Fibroblast of pulmonary artery (primary cell): ENCODE data around the gene TCTN1.
"Not testable (repeated sequence)": the region's sequence is repeated elsewhere in the genome, so short reads cannot be mapped to it uniquely, and the experiment has no call there.

Experiments
- DNase-seq: peaks from one replicate; pipeline ENCODE4 v3.0.0-alpha.2; 2010; ENCODE audit warnings: low read depth
- H3K4me3 ChIP-seq: replicated peaks from 2 replicates; pipeline ENCODE4 v1.5.1; 2011; ENCODE audit warnings: low read depth, mild to moderate bottlenecking, control low read depth, low read length, moderate library complexity
- TF ChIP-seq, protein P1 (sequence below): IDR thresholded peaks from 2 replicates; pipeline ENCODE4 v1.5.1; 2011; ENCODE audit warnings: mild to moderate bottlenecking, control low read depth, low read length, inconsistent platforms; ENCODE audit errors: missing control alignments

The TCTN1 gene

DNA sequence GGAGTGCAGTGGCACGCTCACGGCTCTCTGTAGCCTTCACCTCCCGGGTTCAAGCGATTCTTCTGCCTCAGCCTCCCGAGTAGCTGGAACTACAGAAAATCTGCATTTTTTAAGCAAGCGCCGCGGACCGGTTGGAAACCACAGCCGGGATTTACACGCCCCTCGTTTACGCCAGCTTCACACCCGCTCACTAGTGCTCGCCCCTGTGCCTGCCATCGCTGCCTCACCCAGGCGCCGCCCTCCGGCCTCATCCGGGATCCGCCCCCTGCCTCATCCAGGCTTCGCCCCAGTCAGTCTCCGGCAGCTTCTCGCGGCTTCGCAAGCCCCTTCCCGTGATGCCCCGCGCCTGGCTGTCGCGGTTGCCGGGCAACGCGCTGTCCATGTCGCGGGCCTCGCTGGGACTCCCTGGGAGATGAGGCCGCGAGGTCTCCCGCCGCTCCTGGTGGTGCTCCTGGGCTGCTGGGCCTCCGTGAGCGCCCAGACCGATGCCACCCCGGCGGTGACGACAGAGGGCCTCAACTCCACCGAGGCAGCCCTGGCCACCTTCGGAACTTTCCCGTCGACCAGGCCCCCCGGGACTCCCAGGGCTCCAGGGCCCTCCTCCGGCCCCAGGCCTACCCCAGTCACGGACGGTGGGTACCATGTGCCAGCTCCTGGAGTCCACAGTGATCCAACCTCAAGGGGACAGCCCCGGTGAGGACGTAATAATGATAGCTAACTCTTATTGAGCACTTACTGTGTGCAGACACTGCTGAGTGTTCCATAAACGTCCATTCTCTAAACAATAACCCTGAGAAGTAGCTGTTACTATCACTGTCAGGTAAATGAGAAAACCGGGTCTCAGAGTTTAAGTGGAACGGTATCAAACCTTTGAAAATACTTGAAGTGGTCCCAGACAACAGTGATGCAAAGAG, at the start of gene TCTN1:
TCTN1 (plus strand) TSS at position 359 of the 914 bp plus-strand sequence; CDS start at position 413, 54 bp downstream.
- TF ChIP-seq, protein P1, sequence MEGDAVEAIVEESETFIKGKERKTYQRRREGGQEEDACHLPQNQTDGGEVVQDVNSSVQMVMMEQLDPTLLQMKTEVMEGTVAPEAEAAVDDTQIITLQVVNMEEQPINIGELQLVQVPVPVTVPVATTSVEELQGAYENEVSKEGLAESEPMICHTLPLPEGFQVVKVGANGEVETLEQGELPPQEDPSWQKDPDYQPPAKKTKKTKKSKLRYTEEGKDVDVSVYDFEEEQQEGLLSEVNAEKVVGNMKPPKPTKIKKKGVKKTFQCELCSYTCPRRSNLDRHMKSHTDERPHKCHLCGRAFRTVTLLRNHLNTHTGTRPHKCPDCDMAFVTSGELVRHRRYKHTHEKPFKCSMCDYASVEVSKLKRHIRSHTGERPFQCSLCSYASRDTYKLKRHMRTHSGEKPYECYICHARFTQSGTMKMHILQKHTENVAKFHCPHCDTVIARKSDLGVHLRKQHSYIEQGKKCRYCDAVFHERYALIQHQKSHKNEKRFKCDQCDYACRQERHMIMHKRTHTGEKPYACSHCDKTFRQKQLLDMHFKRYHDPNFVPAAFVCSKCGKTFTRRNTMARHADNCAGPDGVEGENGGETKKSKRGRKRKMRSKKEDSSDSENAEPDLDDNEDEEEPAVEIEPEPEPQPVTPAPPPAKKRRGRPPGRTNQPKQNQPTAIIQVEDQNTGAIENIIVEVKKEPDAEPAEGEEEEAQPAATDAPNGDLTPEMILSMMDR, result no peak
- DNase-seq, result peak; percentile 94
- H3K4me3 ChIP-seq, result peak within 1 kb of the TSS; percentile 79

DNA sequence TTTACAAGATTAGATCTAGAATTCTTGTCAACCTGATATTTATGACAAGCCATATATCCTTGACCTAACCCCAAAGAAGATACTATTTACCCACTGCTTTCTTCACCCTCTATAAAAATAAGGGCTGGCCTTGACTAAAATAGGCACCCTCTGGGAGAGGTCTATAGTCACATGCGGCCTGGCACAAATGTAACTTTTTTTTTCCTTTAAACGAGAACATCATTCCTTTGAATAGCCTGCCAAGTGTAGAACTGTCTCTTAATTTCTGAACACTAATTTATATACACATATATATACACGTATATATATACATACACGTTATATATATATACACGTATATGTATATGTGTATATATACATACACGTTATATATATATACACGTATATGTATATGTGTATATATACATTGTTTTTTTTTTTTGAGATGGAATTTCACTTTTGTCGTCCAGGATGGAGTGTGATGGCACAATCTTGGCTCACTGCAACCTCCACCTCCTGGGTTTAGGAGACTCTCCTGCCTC, 49.4 kb upstream of the TCTN1 start:
- H3K4me3 ChIP-seq, result no peak overlapping the region
- TF ChIP-seq, protein P1, result no peak
- no peak for DNase-seq

DNA sequence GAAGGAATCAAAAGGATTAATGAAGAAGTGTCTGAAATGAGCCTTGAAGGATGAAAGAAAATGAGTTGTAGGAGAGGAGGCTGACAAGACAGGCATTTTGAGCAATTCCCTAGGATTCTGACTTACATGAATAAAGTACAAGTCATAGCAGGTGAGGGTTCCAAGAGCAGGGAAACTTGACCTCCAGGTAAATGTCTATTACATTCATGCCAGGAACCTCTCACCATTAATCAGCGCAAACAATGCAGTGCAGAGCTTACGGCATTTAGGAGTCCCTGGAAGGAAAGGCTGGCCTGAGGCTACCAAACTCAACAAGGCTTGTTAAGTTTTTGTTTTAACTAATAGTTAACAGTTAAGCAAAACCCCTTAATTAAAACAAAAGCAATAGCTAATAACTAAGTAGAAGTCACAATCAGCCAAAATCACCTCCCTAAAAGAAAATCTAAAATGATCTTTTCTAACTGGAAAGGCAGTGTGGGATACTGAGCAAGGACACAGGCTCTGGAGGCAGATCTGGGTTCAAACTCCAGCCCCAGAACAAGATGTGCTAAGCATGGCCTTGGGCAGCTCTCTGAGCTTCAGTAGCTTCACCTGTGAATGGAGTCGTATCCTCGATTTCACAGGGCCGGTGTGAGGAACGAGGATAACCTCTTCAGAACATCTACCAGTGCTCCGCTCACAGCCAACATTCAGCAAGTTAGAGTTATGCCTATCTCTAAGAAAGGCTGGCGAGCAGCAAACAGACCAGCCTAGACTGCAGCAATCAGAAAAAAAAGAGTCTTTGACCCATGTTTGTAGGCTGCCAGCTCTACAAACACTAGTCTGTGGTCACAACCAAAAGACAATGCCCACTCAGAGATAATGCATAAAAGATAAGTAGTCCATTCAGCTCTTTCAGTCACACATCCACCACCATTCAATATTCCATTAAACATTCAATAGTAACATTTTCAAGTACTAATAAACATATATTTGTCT, 47.7 kb upstream of the TCTN1 start:
- TF ChIP-seq, protein P1, result no peak
- DNase-seq, result no peak
- H3K4me3 ChIP-seq, result no peak overlapping the region

DNA sequence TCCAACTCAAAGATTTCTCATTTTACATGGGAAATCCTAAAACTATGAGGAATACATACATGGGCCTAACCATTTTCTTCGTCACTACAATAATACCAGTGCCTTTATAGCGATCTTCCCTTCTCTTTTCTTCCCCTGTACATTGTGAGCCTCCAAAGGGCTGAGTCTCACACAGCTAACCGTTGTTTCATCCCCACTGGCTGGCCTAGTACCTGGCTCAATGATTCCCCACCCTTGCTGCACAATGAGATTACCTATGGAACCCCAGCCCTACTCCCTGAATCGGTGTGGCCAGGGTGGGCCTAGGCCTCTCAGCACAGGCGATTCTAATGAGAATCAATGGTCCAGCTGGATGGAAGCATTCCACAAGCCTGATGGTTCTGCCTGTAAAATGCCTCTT, 46.9 kb upstream of the TCTN1 start:
- no peak for DNase-seq
- H3K4me3 ChIP-seq, result no peak overlapping the region
- TF ChIP-seq, protein P1, result no peak

DNA sequence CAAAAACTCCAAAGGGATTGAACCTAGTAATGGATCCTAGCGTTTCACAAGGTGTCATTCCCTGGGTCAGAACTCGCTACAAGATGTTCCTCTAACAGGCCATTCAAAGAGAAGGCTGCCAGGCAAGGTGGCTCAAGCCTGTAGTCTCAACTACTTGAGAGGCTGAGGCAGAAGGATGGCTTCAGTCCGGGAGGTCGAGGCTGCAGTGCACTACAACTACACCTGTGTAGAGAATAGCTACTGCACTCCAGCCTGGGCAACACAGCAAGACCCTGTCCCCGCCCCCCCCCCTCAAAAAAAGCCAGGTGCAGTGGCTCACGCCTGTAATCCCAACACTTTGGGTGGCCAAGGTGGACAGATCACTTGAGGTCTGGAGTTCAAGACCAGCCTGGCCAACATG, 45.2 kb upstream of the TCTN1 start:
- no peak for DNase-seq
- TF ChIP-seq, protein P1, result no peak
- H3K4me3 ChIP-seq, result no peak overlapping the region

DNA sequence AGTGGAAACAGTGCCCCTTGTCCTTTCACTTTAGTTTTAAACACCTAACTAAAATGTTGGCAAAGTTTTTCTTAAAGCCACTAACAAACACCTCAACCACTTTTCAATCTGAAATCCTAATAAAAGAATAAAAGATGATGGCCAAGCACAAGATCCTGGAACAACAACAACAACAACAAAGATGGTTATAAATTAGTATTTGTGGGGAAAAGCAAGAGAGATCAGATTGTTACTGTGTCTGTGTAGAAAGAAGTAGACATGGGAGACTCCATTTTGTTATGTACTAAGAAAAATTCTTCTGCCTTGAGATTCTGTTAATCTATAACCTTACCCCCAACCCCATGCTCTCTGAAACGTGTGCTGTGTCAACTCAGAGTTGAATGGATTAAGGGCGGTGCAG, 44.1 kb upstream of the TCTN1 start:
- not testable (repeated sequence) for DNase-seq, H3K4me3 ChIP-seq

DNA sequence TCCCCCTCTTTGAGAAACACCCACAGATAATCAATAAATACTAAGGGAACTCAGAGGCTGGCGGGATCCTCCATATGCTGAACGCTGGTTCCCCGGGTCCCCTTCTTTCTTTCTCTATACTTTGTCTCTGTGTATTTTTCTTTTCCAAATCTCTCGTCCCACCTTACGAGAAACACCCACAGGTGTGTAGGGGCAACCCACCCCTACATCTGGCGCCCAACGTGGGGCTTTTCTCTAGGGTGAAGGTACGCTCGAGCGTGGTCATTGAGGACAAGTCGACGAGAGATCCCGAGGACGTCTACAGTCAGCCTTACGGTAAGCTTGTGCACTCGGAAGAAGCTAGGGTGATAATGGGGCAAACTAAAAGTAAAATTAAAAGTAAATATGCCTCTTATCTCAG, 43.1 kb upstream of the TCTN1 start:
- not testable (repeated sequence) for DNase-seq

More for the DNA sequence above, 43.1 kb upstream of the TCTN1 start:
- H3K4me3 ChIP-seq, result not testable (repeated sequence)
